Right ventricle myocardium inferior (tissue), 1 donor: ENCODE data around the gene NMNAT2. TPM values are rescaled to one million over a fixed set of nuclear protein-coding genes. Genes with fewer than 3 reads are reported as not detected.

Source experiments
- ATAC-seq: fragments of 200-7000 bp; cut with Tn5 transposase; one replicate; pipeline ENCODE4 v1.9.1; 2020; ENCODE audit warnings: mild to moderate bottlenecking, moderate library complexity
- DNase-seq: peaks from one replicate; pipeline ENCODE4 v3.0.0; 2021; ENCODE audit errors: missing footprints
- intact Hi-C: fragments of 100-400 bp; cut with DNase I; formaldehyde crosslinking; loops from one replicate; pipeline ENCODE4 v1.11.0; 2022
- total RNA-seq: library from RNA; stranded (reverse); fragmentation: NEBNext Ultra II Directional; extraction: Animal tissue kit (Norgen Biotek cat#: 25700); gene quantifications from one replicate; pipeline ENCODE4 v1.2.1, GENCODE V29; 2021
- donor health status: DM: no; HTN: yes; CAD: no; lungs with severe emphysema.

The NMNAT2 gene
- total RNA-seq, 1 donor from 2014 or later: 2.1 TPM

DNA sequence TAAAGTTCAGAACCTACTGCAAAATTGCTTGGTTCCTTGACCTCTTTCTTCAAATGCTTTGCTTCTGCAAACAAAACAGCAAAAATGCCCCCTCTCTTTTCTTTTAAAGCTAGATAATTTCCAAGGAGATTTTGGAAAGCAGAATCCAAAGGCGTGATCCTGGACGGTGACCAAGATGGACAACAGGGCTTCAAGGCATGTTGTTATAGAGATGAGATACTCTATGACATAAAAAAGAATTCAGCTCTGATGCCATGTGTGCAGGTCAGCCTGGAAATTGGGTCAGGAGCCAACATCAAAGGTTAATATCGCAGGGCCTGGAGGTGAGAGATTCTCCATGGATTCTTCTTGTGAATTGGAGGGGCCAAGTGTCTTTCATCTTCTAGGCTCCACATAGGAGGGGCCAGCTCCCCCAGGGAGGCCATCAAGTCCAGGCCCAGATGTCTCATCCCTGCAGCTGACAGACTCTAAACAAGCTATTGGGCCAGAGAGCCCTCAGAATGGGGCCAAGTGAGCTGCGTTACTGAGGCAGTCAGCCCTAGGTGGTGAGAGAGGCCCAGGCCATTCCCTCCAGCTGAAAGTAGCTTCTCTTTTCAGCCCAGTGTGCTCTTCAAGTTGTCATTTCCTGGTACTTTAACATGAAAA, 45.5 kb downstream of the NMNAT2 start:
- DNase-seq: no peak
- no peak for ATAC-seq
- intact Hi-C loops: no loop called here

DNA sequence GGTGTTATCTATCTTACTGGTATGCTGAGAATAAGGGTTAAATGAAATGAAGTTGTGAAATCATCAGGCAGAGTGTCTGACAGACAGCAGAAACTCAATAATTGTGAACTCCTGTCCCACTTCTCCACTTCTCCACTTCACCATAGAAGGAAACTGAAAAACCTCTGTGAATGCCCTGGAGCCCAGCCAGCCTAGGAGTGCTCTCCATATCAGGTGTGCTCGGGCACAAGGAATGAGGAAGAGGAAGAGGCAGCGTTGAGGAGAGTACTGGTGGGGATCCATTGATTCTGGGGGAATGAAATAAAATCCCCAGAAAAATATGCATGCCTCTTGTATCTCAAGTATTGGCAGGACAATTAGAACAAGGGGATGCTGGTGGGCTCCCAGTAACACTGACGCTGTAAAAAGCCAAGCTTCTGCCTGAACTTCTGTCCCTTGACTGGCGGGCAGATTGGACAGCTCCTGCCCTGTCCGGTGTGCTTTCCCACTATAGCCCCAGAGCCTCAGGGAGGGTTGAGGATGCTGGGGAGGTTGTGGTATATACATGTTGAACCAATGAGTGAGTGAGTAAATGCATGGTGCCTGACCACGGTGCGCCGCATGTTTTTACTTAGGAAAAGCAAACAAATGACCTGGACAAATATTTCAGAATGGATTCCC, 47.7 kb downstream of the NMNAT2 start:
- DNase-seq (no peak), ATAC-seq (no peak)
- intact Hi-C loops: no loop called here

DNA sequence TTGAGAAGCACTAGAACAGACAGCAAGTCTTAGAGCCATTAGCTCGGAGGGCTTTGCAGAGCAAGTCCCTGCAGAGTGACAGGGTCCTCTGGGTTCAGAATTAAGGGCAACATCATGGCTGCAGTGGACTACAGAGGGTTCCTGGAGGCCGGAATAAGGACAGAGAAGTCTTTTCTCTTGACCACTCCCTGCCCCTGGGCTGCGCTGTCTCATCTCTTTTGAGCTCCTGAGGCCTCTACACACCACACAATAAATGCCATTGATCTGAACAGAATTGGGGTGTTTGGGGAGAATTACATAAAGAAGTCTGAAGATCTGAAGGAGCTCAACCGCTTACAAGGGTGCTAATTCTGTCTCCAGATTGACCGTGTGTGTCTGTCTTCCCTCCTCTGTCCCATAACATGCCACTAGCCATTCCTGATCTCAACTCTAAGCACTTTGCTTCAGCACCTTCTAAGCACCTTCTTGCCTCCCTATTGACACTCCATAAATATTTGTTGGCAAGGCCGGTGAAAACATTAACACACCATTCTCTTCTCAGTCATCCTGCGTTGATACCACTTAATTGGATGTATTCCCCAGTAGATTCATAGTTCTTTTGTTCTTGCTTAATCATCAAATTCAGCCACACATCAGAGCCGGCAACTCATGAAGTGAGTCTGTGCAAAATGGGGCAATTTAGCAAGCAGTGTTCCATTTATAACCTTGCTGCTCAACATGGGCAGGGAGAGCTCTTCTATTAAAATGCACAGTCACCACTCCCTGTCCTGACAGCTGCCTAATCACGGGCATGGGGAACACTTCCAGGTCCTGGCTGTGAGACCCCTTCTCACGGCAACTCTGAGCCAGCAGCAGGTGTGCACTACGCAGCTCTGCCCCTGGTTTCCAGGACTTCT, 49.7 kb downstream of the NMNAT2 start:
- DNase-seq: no peak

DNA sequence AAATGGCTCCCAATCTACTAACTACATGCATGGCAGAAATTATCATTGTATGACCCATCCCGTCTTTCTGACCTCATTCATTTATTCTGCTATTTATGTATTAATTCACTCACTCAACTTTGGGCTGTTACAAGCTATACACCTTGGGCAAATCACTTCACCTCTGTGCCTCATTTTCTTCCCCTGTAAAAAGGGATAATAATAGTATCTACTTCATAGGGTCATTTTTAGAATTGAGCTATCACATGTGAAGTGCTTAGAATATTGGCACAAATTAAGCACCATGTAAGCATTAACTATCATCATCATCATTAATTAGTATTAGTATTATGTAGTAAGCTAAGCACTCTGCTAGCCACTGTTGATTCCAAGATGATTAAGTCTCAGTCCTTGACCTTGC, 52.1 kb downstream of the NMNAT2 start:
- ATAC-seq: no peak
- intact Hi-C loops: no loop called here
- DNase-seq: no peak

More for the DNA sequence above, 49.7 kb downstream of the NMNAT2 start:
- intact Hi-C loops: no loop called here
- peak; percentile 38 for ATAC-seq

DNA sequence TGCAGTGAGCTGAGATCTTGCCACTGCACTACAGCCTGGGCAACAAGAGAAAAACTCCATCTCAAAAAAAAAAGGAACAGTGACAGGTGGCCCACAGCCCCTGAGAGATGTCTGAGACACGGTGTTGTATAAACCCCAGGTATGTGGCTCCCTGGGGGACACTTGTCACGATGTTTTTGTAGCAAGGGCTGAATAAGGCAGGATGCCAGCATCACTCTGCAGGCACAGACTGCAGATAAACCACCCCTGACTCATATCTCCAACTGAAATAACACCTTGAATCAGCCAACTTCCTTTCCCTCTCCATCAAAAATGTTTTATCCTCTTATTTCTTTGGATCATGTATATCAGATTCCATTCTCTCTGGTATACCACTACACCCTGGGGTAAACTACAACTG, 52.5 kb downstream of the NMNAT2 start:
- no peak for DNase-seq
- intact Hi-C loops: no loop called here
- ATAC-seq: peak; percentile 55

DNA sequence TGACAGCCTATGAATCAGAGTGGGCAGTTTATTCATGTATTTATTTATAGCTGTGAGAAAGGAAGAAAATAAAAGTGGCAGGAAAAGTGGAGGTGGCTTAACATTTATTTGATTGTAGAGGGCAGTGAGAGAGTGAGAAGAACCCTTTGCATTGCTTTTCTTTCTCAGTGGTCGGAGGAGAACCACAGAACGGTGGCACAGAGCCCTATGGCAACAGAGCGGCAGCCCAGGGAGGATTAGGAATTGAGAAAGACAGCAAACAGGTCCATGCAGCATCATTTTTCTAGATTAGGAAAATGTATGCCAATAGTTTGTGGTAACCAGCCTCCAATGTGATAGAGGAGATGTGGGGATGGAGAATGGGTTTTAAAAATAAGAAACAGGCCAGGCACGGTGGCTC, 53.1 kb downstream of the NMNAT2 start:
- ATAC-seq (no peak), DNase-seq (no peak)
- intact Hi-C loops: no loop called here

DNA sequence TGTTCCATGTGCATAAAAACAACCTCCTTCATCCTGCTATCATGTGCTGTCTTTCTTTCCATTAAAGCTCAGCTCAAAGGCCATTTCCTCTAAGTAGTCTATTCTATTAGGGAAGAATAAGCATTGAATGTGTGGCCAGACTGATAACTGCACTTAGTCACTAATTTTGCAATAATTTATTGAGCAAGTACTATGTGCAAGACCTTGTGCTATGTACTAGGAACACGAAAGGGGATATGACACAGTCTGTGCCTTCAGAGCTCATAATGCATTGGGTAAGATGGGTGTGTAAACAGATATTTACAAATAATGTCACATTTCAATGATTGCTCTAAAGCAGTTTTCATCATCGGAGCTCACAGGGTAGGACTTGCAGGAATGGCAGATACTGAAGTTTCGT, 54.2 kb downstream of the NMNAT2 start:
- intact Hi-C loops: no loop called here
- DNase-seq (no peak), ATAC-seq (no peak)

DNA sequence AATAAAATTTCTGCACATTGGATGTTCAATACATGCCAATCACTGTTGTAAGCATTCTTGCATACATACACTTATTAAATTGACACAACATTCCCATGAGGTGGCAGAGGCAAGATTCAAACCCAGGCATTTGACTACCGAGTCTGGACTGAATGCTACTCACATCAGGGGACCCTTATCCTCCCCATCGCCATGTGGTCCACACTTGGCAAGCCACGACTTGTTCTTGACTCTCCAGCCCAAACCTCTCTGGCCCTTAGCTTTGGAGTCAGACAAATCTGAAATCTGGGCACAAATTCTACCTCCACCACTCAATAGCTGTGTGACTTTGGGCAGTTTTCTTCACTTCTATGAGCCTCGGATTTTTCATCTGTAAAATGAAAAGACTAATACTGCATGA, 57.1 kb downstream of the NMNAT2 start:
- intact Hi-C loops: no loop called here
- no peak for ATAC-seq
- no peak for DNase-seq

DNA sequence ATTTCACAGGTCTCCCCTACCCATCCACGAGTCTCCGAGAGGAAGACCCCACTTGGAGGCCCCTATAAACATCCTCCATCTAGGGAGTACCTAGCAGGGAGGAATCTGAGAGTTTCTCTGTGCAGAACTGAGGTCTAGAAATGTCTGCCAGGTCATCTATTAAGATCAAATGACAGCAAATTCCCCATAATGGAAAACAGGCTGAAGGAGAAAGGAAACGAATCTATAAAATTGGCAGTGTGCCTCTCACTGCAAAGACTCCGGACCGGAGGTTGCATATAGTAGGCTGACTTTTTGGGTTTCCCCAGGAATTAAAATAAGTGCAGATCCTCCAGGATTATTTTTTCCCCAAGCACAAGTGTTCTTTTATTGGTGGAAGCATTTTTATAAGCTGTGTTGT, 57.7 kb downstream of the NMNAT2 start:
- intact Hi-C loops: no loop called here
- DNase-seq (no peak), ATAC-seq (no peak)

DNA sequence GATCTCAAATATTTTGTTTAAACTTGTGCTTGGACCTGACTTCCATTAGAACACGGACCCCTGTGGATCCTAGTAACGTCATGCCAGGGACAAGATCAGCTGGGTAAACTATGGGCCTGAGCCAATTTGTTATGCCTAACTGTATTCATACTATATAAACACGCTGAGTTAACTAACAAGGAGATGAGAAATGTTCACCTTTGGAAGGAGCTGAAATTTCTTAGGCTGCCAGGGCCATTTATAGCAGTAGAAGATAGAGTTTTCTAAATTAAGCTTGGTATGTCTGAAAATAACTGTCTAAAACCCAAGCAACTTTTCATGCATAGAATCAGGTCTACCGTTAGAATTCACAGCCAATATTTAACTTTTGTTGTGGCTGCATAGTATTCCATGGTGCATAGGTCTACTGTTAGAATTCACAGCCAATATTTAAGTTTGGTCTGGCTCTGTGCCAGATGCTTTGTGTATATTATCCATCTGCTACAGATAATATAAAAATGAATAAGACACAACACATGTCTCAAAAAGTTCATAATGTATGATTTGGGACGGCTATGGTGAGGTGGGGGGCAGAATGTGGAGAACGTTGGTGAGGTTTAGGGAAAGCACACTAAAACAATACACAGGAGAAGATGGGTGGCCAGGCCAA, 61.5 kb downstream of the NMNAT2 start:
- DNase-seq (no peak), ATAC-seq (peak; percentile 23)
- intact Hi-C loops: no loop called here

DNA sequence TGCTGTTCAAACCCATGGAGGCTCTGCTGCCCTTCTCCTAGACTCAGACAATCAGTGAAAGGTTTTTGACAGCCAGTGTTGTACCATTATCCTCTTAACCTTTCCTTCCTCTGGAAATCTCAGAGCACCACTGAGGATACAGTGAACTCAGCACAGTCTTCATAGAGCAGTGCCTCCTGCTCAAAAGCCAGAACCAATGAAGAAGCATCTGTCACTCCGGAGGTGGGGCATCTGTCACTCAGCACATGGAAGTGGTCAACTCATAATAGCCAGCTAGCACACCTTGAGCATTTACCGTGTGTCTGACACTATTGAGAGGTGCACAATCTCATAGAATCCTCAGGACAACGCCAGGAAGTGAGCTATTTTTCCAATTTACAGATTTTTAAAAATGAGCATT, 62.4 kb downstream of the NMNAT2 start:
- ATAC-seq (peak; percentile 22), DNase-seq (no peak)
- intact Hi-C loops: no loop called here

DNA sequence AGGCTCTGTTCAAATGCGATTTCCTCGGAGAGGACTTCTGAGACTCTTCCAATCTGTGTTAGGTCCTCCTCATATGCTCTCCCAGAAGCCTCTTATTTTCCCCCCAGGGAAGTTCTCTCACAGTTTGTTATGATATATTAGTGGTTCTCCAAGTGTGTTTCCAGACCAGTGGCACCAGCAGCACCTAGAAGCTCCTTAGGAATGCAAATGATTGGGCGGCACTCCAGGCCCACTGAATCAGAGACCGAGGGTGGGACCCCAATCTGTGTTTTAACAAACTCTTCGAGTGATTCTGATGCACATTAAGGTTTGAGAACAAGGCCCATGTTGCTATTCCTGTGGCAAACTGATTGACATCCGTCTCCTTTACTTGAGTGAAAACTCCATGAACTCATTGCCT, 63.0 kb downstream of the NMNAT2 start:
- intact Hi-C loops: no loop called here
- ATAC-seq: no peak
- DNase-seq: no peak

DNA sequence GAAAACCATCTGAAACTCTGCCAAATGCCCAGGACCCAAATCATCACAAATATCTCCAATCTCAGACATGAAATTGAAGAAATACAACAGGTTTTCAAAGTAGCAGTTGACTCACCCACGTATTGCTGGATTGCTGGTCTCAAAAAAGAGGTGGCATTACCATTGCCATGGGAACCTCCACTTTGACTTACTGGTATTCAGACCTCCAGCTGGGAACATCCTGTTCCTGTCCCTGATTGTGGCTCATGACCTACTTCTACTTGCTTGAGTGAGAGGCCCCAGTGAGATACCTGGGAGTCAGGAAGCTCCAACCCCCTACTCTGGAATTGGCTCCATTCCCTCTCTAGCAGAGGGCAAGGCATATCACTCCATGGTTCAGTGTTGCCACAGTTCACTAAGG, 64.6 kb downstream of the NMNAT2 start:
- intact Hi-C loops: no loop called here
- ATAC-seq: no peak
- DNase-seq: no peak

DNA sequence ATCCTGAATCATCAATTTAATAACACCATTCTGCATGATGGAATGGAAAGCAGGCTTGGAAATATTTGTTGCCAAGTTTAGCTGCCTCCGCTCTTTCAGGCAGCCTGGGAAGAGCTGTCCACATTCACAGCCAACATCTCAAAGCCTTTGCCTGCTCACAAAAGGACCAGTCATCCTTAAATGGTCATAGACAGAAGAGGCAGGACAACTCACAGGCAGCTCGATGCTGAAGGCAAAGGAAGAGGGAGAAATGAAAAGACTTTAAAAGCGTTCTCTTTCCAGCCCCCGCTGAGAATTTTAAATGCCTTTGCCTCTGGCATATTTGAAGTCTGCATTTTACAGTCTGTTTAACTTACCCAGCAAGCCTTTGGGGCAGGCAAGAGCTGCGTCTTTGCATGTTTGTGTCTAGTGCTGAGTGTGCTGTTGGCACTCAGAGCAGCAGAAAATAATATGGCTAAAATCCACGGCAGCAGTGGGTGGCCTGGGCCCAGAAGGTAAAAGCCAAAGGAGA, 68.9 kb downstream of the NMNAT2 start:
- ATAC-seq (peak; percentile 74), DNase-seq (no peak)
- intact Hi-C loops: no loop called here

DNA sequence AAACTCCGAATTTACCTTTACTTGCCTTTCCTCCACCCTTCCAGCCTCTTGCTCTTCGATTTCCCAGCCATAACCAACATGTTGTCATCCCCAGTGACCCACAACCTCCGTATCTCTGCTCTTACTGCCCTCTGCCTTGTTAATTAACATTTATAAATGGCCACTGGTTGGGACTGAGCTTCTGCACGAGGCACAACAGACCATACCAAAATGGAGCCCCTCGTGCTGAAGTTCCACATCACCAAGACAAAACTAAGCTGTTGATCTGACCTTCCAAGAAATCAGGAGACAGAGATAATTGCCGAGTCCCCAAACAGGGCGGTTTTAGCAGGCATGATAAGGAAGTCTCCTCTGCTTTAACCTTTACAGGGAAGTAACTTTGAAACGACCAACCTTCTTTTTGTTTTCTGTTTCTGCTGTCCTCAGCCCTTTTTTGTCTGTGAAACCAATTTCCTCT, 71.9 kb downstream of the NMNAT2 start:
- no peak for DNase-seq
- ATAC-seq: no peak
- intact Hi-C loops: no loop called here

DNA sequence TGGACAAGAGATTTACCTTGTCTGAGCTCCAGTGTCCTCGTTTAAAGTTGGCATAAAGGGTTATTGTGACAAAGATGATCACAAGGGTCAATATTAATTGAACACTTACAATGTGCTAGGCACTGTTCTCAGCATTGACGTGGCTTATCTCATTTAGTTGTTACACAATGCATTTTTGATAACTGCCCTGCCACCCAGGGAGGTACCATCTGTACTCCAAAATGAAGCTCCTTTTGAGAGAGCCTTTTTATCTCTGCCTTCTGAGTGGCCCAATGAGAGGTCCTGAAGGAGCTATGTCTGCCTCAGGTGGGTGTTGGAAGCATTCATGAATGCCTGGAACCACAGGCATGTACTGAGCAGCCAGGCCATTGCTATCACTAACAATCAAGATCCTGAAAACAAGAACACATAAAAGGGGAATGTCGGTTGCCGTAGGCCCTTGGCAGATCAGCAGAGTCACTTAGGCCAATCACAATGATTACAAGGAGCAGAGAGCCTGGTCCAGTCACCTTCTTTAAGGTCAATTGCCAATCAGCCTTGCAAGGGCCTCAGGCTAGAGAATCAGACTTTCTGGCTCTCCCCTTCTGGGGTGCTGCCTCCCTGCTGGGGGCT, 78.5 kb downstream of the NMNAT2 start:
- DNase-seq: no peak
- intact Hi-C loops: no loop called here
- ATAC-seq: peak; percentile 26

DNA sequence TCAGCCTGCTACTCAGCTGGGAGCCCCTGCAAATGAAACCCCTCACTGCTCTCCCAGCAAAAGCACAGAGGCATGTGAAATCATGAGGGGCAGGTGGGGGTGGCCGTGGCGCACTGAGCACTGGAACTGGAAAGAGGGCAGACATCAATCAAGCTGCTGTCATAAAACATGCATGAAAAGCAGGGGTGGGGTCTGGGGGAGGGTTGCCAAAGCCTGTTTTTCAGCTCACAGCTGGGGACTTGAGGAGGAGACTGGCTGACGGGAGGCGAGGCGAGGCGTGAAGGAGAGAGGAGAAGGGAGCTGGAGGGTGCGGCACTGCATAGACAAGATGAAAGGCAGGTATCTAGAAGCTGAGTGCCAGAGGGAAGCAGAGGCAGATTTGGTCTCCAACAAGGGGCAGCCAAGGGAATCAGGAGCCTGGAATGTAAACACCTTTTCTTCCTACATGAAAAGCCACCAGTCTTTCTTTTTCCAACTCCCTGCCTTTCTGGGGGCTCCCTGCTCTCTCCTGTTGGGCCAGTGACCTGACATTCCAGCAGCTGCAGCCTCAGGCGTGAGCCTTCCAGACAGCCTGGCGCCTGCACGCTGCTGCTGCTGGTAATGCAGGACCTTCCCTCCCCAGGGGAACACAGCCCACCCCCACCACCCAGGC, 87.0 kb downstream of the NMNAT2 start:
- DNase-seq: no peak
- no peak for ATAC-seq
- intact Hi-C loops: no loop called here

DNA sequence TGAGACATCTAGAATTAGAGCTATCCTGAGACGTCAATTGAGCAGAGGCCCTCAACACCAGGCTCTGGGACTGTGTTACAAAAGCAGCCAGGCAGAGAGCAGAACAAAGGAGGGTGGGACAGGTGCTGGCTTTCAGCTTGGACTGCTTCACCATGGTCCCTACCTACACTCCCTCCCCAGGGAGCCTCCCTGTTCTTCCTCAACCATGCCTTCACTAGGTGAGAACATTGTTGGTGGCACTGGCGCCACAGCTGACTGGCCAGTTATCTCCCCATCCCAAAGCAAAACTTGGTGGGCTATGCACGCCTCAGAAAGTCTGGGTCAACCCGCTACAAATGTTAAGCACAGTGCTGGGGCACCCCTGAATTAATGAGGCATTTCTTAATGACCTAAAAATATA, 87.8 kb downstream of the NMNAT2 start:
- DNase-seq (no peak), ATAC-seq (no peak)
- intact Hi-C loops: no loop called here
